HepG2 (cell line): ENCODE measurements around the gene FUCA2. TPM values are rescaled to one million over a fixed set of nuclear protein-coding genes. Genes with fewer than 3 reads are reported as not detected.

Experiments
- ATAC-seq: fragments of 200-7000 bp; cut with Tn5 transposase; 3 replicates; pipeline ENCODE4 v1.9.1; 2020; ENCODE audit warnings: mild to moderate bottlenecking, moderate library complexity
- BruUV-seq: library from RNA; stranded (reverse); fragments of 400-500 nt; replicated peaks from 2 replicates; lab custom pipeline; 2021; lab: Mats Ljungman, UMichigan
- CTCF ChIA-PET: fragments of 300-600 bp; formaldehyde crosslinking; extraction: SDS; loops from one replicate; lab custom pipeline; 2021; ENCODE audit warnings: low total read pairs, inconsistent platforms, low intra/inter-chr PET ratio; lab: Yijun Ruan, JAX
- POLR2A ChIA-PET: fragments of 350-600 bp; sonication (Branson Sonifier 250); formaldehyde crosslinking; loops from one replicate; lab custom pipeline; 2020; ENCODE audit warnings: antibody characterized with exemption, inconsistent platforms; lab: Yijun Ruan, JAX
- DNase-seq: peaks from one replicate; pipeline ENCODE4 v3.0.0-alpha.2; 2015; ENCODE audit warnings: low spot score
- FAIRE-seq: peaks from 3 replicates; lab custom pipeline; 2011; peaks lifted over from hg19 to GRCh38; lab: Jason Lieb, UNC
- H2AFZ ChIP-seq: one replicate; pipeline ENCODE4 v1.6.1; 2011; ENCODE audit warnings: low read length, inconsistent platforms
- H3K27ac ChIP-seq: fragments of 300-600 bp; 3 replicates; pipeline ENCODE4 v1.8.0; 2011; ENCODE audit warnings: mixed run types, mild to moderate bottlenecking, mixed read lengths, low read length, inconsistent platforms; ENCODE audit not compliant: insufficient read depth; ENCODE audit errors: extremely low read length
- H3K27me3 ChIP-seq, 2 experiments: fragments of 200-600 bp in 1 of 2; 2 replicates in 1 of 2; 3 replicates in 1 of 2; pipeline versions ENCODE4 v1.6.0 to v1.8.0; 2011; ENCODE audit warnings: low read length in 2 of 2, mild to moderate bottlenecking in 2 of 2, moderate library complexity in 2 of 2, inconsistent platforms in 1 of 2; ENCODE audit not compliant: insufficient read depth in 2 of 2, control insufficient read depth in 1 of 2
- H3K36me3 ChIP-seq, 2 experiments: fragments of 200-600 bp in 1 of 2; replicated peaks in 1 of 2; 2 replicates in 1 of 2; 3 replicates in 1 of 2; pipeline versions ENCODE4 v1.5.1 to v1.8.0; 2011; ENCODE audit warnings: low read length in 2 of 2, inconsistent platforms in 1 of 2; ENCODE audit not compliant: insufficient read depth in 2 of 2, control insufficient read depth in 1 of 2
- H3K4me1 ChIP-seq: 2 replicates; pipeline ENCODE4 v1.5.1; 2012; ENCODE audit warnings: low read length, inconsistent platforms; ENCODE audit not compliant: insufficient read depth
- H3K4me2 ChIP-seq: 2 replicates; pipeline ENCODE4 v1.6.0; 2011; ENCODE audit warnings: low read depth, low read length, inconsistent platforms
- H3K4me3 ChIP-seq, 3 experiments: fragments of 200-600 bp in 1 of 3; sonication (generic), shearing (Covaris generic) in 1 of 3; replicated peaks in 1 of 3; 2 replicates each; pipeline ENCODE4 v1.5.1; 2011 to 2016; ENCODE audit warnings: low read length in 3 of 3, inconsistent platforms in 2 of 3, low read depth in 2 of 3, mild to moderate bottlenecking in 2 of 3, control low read depth in 1 of 3, mixed read lengths in 1 of 3; ENCODE audit not compliant: insufficient read depth in 1 of 3
- H3K79me2 ChIP-seq: one replicate; pipeline ENCODE4 v1.6.1; 2011; ENCODE audit warnings: low read length, inconsistent platforms; ENCODE audit not compliant: insufficient read depth
- H3K9ac ChIP-seq: 2 replicates; pipeline ENCODE4 v1.6.0; 2011; ENCODE audit warnings: mild to moderate bottlenecking, low read depth, low read length, inconsistent platforms; ENCODE audit not compliant: insufficient read depth
- H3K9me3 ChIP-seq: 2 replicates; pipeline ENCODE4 v1.5.1; 2012; ENCODE audit warnings: mild to moderate bottlenecking, low read length
- H4K20me1 ChIP-seq: 2 replicates; pipeline ENCODE4 v1.6.0; 2011; ENCODE audit warnings: inconsistent platforms, mild to moderate bottlenecking, low read length, moderate library complexity; ENCODE audit not compliant: insufficient read depth
- ARHGAP35 ChIP-seq: sonication (generic); formaldehyde crosslinking; IDR thresholded peaks from 2 replicates; pipeline ENCODE4 v1.9.0; 2022; ENCODE audit warnings: mild to moderate bottlenecking, inconsistent platforms, moderate library complexity, missing genetic modification reagents, borderline replicate concordance
- HIVEP1 ChIP-seq: sonication (generic); formaldehyde crosslinking; IDR thresholded peaks from 2 replicates; pipeline ENCODE4 v1.4.0; 2020; ENCODE audit warnings: mild to moderate bottlenecking, missing genetic modification reagents
- KDM2A ChIP-seq: sonication (generic); formaldehyde crosslinking; IDR thresholded peaks from 2 replicates; pipeline ENCODE4 v1.4.0; 2020; ENCODE audit warnings: low read depth, missing genetic modification reagents, borderline replicate concordance
- POLR2AphosphoS2 ChIP-seq: IDR thresholded peaks from 2 replicates; pipeline ENCODE4 v1.6.1; 2011; ENCODE audit warnings: low read depth, low read length, improper control_type of control experiment
- RCOR2 ChIP-seq: IDR thresholded peaks from 2 replicates; pipeline ENCODE4 v1.6.1; 2016; ENCODE audit warnings: missing biosample characterization, missing genetic modification reagents
- SETDB1 ChIP-seq: sonication (generic); formaldehyde crosslinking; IDR thresholded peaks from 2 replicates; pipeline ENCODE4 v1.5.1; 2020; ENCODE audit warnings: missing genetic modification reagents, mild to moderate bottlenecking, borderline replicate concordance
- SMAD1 ChIP-seq: sonication (generic); formaldehyde crosslinking; IDR thresholded peaks from 2 replicates; pipeline ENCODE4 v1.4.0; 2020; ENCODE audit warnings: missing genetic modification reagents, low read depth, mild to moderate bottlenecking, borderline replicate concordance
- SMAD9 ChIP-seq: sonication (generic); formaldehyde crosslinking; IDR thresholded peaks from 2 replicates; pipeline ENCODE4 v1.5.1; 2020; ENCODE audit warnings: mild to moderate bottlenecking, missing genetic modification reagents
- SNRNP70 ChIP-seq: fragments of 200-400 bp; formaldehyde crosslinking; IDR thresholded peaks from 2 replicates; pipeline ENCODE4 v1.6.1; 2017; ENCODE audit warnings: mild to moderate bottlenecking, low read depth, low read length, moderate library complexity
- WIZ ChIP-seq: sonication (generic); formaldehyde crosslinking; IDR thresholded peaks from 2 replicates; pipeline ENCODE4 v1.5.1; 2020; ENCODE audit warnings: mild to moderate bottlenecking, missing genetic modification reagents
- ZNF878 ChIP-seq: sonication (generic); formaldehyde crosslinking; IDR thresholded peaks from 2 replicates; pipeline ENCODE4 v1.8.1; 2023; ENCODE audit warnings: mild to moderate bottlenecking, missing genetic modification reagents, moderate library complexity
- WGBS: methylation state at CpG from one replicate; pipeline ENCODE4 v1.1.6; 2017; ENCODE audit warnings: low lambda C conversion rate; 5-methylcytosine and 5-hydroxymethylcytosine counted together
- in situ Hi-C: cut with HindIII; loops from 2 replicates; pipeline ENCODE4 v1.10.0; 2017; ENCODE audit warnings: low pct_unique_long_range_greater_than_20kb; ENCODE audit not compliant: extremely low pct_ligation_motif_present
- intact Hi-C: fragments of 100-400 bp; cut with micrococcal nuclease; formaldehyde crosslinking; loops from one replicate; pipeline ENCODE4 v1.10.0; 2022; ENCODE audit not compliant: unreplicated experiment
- polyA plus RNA-seq, 8 experiments: library from polyadenylated mRNA; depleted of rRNA in 3 of 8; stranded (reverse) in 7 of 8; unstranded in 1 of 8; fragments of >200 nt; fragmentation: Illumina TruSeq in 4 of 8; extraction: Trizol in 4 of 8; gene quantifications; 2 replicates each; pipeline versions ENCODE4 v1.2.1 to v1.2.3, GENCODE V29; 2011 to 2016; ENCODE audit warnings: low read depth in 4 of 8, missing spikeins in 1 of 8, mixed read lengths in 1 of 8; ENCODE audit not compliant: insufficient read depth in 1 of 8
- total RNA-seq, 5 experiments: library from RNA; depleted of rRNA; stranded (reverse); fragments of >200 nt; fragmentation: Illumina TruSeq; extraction: Trizol; gene quantifications; 2 replicates each; pipeline ENCODE4 v1.2.3, GENCODE V29; 2016; ENCODE audit warnings: low read depth in 1 of 5
- TF ChIP-seq, protein P1 (sequence below): sonication (generic); formaldehyde crosslinking; IDR thresholded peaks from 2 replicates; pipeline ENCODE4 v1.4.0; 2020; ENCODE audit warnings: mild to moderate bottlenecking, missing genetic modification reagents
- TF ChIP-seq, protein P2 (sequence below): IDR thresholded peaks from 2 replicates; pipeline ENCODE4 v1.6.1; 2016; ENCODE audit warnings: mild to moderate bottlenecking, missing biosample characterization, missing genetic modification reagents
- TF ChIP-seq, protein P3 (sequence below): IDR thresholded peaks from 2 replicates; pipeline ENCODE4 v1.6.1; 2016; ENCODE audit warnings: control low read depth
- TF ChIP-seq, protein P4 (sequence below): sonication (generic); formaldehyde crosslinking; IDR thresholded peaks from 2 replicates; pipeline ENCODE4 v1.5.1; 2020; ENCODE audit warnings: missing genetic modification reagents, mild to moderate bottlenecking, borderline replicate concordance

Gene FUCA2
- total and polyA plus RNA-seq, 2 of the 13 experiments (the other 11 are each of a cell fraction or from before 2014, with no cell fraction given): 87.4 to 144 TPM

DNA sequence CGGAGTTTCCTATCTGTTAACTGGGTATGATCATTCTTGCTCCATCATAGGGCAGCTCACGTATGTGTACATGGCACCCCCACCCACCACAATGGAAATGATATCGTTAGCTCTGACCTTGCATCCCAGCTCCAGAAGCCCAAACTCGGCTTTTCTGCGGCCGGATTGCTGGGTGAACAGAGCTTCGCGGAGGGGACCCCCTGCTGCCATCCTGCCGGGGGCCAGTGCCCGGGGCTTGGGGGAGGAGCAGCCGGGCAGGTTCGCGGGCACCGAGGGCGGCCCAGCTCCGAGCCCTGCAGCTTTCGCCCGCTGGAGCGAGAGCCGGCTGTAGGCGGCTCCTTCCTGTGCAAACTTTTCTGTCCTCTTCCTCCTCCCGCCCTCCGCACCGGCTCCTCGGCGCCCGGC, 24.9 kb upstream of the FUCA2 start (continued):
- TF ChIP-seq, protein P1, sequence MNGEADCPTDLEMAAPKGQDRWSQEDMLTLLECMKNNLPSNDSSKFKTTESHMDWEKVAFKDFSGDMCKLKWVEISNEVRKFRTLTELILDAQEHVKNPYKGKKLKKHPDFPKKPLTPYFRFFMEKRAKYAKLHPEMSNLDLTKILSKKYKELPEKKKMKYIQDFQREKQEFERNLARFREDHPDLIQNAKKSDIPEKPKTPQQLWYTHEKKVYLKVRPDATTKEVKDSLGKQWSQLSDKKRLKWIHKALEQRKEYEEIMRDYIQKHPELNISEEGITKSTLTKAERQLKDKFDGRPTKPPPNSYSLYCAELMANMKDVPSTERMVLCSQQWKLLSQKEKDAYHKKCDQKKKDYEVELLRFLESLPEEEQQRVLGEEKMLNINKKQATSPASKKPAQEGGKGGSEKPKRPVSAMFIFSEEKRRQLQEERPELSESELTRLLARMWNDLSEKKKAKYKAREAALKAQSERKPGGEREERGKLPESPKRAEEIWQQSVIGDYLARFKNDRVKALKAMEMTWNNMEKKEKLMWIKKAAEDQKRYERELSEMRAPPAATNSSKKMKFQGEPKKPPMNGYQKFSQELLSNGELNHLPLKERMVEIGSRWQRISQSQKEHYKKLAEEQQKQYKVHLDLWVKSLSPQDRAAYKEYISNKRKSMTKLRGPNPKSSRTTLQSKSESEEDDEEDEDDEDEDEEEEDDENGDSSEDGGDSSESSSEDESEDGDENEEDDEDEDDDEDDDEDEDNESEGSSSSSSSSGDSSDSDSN (CRISPR knock-in tag): peak; percentile 8
- no peak for TF ChIP-seq SMAD1 (CRISPR knock-in tag)
- no peak; the same call in 1 of the 2 replicates for TF ChIP-seq KDM2A
- no peak for TF ChIP-seq SNRNP70

DNA sequence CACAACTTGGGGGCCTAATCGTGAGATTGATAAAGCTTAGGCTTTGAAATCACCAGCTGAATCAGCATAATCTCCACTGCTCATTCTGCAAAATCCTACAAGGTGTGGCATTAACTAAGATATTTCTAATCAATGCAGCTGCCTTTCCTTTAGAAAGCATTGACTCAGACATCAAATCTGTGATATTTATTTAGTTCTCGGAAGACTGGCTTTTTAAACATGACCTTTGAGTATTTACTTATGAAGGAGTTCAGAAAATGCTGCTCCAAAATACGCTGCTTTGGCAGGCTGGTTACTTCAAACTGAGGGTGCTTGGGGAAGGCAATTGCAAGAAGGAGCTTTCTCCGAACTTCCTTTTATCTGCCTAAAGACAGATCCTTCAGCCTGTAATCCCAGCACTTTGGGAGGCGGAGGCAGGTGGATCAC, 23.7 kb upstream of the FUCA2 start:
- no peaks in the 10 kb centered on the region for H4K20me1 ChIP-seq
- H3K79me2 ChIP-seq: no peaks in the 10 kb centered on the region
- BruUV-seq: no TSS peak
- H3K9me3 ChIP-seq: no peaks in the 10 kb centered on the region
- DNase-seq (peak; percentile 67), ATAC-seq (peak; percentile 7; the same call in 2 of the 3 replicates), FAIRE-seq (peak; percentile 85)
- H3K27me3 ChIP-seq: peaks cover 0 to 27% of the 10 kb centered on the region in 2 experiments; a peak in 4 of 5 replicates
- no peak overlapping the region for H3K9ac ChIP-seq
- H3K36me3 ChIP-seq: no peaks in the 10 kb centered on the region
- H3K4me2 ChIP-seq: peak overlapping the region; percentile 96
- no peak overlapping the region for H3K27ac ChIP-seq
- whole genome bisulfite sequencing: 1% methylated on average over 5 of the region's 5 CpGs
- in situ Hi-C loops: no loop called here
- POLR2A ChIA-PET: interaction anchor here (0.6 to 3.1 kb wide), 4 partner anchors 11 to 1165 kb away, joined by 4 to 38 read pairs (median 10); partner anchors contain the start of genes FUCA2 and LTV1
- H2AFZ ChIP-seq: no peak overlapping the region
- H3K4me1 ChIP-seq: peaks cover 32% of the 10 kb centered on the region
- H3K4me3 ChIP-seq: peak overlapping the region in 2 of 3 experiments; percentile 9 to 80; a peak in 2 of 6 replicates
- intact Hi-C loops: no loop called here
- CTCF ChIA-PET: no interaction called here
- TF ChIP-seq HIVEP1 (no peak), ZNF878 (no peak), WIZ (CRISPR knock-in tag) (no peak), RCOR2 (CRISPR knock-in tag) (peak; percentile 69; the same call in 1 of the 2 replicates), POLR2AphosphoS2 (no peak), ARHGAP35 (CRISPR knock-in tag) (no peak), SMAD9 (CRISPR knock-in tag) (no peak), SETDB1 (CRISPR knock-in tag) (no peak)
- TF ChIP-seq, protein P2, sequence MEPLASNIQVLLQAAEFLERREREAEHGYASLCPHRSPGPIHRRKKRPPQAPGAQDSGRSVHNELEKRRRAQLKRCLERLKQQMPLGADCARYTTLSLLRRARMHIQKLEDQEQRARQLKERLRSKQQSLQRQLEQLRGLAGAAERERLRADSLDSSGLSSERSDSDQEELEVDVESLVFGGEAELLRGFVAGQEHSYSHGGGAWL (CRISPR knock-in tag): no peak
- TF ChIP-seq, protein P3, sequence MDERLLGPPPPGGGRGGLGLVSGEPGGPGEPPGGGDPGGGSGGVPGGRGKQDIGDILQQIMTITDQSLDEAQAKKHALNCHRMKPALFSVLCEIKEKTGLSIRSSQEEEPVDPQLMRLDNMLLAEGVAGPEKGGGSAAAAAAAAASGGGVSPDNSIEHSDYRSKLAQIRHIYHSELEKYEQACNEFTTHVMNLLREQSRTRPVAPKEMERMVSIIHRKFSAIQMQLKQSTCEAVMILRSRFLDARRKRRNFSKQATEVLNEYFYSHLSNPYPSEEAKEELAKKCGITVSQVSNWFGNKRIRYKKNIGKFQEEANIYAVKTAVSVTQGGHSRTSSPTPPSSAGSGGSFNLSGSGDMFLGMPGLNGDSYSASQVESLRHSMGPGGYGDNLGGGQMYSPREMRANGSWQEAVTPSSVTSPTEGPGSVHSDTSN: no peak
- TF ChIP-seq, protein P4, sequence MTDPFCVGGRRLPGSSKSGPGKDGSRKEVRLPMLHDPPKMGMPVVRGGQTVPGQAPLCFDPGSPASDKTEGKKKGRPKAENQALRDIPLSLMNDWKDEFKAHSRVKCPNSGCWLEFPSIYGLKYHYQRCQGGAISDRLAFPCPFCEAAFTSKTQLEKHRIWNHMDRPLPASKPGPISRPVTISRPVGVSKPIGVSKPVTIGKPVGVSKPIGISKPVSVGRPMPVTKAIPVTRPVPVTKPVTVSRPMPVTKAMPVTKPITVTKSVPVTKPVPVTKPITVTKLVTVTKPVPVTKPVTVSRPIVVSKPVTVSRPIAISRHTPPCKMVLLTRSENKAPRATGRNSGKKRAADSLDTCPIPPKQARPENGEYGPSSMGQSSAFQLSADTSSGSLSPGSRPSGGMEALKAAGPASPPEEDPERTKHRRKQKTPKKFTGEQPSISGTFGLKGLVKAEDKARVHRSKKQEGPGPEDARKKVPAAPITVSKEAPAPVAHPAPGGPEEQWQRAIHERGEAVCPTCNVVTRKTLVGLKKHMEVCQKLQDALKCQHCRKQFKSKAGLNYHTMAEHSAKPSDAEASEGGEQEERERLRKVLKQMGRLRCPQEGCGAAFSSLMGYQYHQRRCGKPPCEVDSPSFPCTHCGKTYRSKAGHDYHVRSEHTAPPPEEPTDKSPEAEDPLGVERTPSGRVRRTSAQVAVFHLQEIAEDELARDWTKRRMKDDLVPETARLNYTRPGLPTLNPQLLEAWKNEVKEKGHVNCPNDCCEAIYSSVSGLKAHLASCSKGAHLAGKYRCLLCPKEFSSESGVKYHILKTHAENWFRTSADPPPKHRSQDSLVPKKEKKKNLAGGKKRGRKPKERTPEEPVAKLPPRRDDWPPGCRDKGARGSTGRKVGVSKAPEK (CRISPR knock-in tag): no peak
